OCI-LY3 (cell line): ENCODE measurements around the gene CCDC187.

ENCODE experiments used
- H2AFZ ChIP-seq: fragments of 200-600, 300-600 bp; shearing (Covaris generic); 2 replicates; pipeline ENCODE4 v1.6.0; 2014; ENCODE audit warnings: antibody characterized with exemption, low read depth, low read length
- H3K27ac ChIP-seq: fragments of 200-600, 300-600 bp; sonication (generic); 2 replicates; pipeline ENCODE4 v1.5.1; 2014; ENCODE audit warnings: mild to moderate bottlenecking, low read length, moderate library complexity, mixed read lengths
- H3K27me3 ChIP-seq: fragments of 200-600, 300-600 bp; sonication (generic); 2 replicates; pipeline ENCODE4 v1.6.1; 2014; ENCODE audit warnings: low read depth, low read length, mixed read lengths
- H3K36me3 ChIP-seq: fragments of 200-600, 300-600 bp; sonication (generic); replicated peaks from 2 replicates; pipeline ENCODE3; 2014; ENCODE audit warnings: low read depth, low read length, mixed read lengths
- H3K4me1 ChIP-seq: fragments of 300-600, 200-600 bp; sonication (generic); 2 replicates; pipeline ENCODE4 v1.6.1; 2014; ENCODE audit warnings: low read length, mixed read lengths
- H3K4me2 ChIP-seq: fragments of 200-600, 300-600 bp; sonication (generic); 2 replicates; pipeline ENCODE4 v1.6.1; 2014; ENCODE audit warnings: low read length, mixed read lengths
- H3K4me3 ChIP-seq: fragments of 300-600, 200-600 bp; sonication (generic); 2 replicates; pipeline ENCODE4 v1.5.1; 2014; ENCODE audit warnings: antibody characterized with exemption, mild to moderate bottlenecking, low read length, moderate library complexity
- H3K79me2 ChIP-seq: fragments of 300-600, 200-600 bp; shearing (Covaris generic); 2 replicates; pipeline ENCODE4 v1.6.1; 2014; ENCODE audit warnings: mild to moderate bottlenecking, low read length, mixed read lengths
- H3K9ac ChIP-seq: fragments of 300-600, 200-600 bp; shearing (Covaris generic); 2 replicates; pipeline ENCODE4 v1.6.0; 2014; ENCODE audit warnings: mild to moderate bottlenecking, low read length, moderate library complexity
- H3K9me3 ChIP-seq: fragments of 200-600, 300-600 bp; shearing (Covaris generic); 2 replicates; pipeline ENCODE4 v1.6.1; 2014; ENCODE audit warnings: low read length, mixed read lengths; ENCODE audit not compliant: insufficient read depth
- H4K20me1 ChIP-seq: fragments of 200-600, 300-600 bp; sonication (generic); 2 replicates; pipeline ENCODE4 v1.6.1; 2016; ENCODE audit warnings: low read length, mixed read lengths; ENCODE audit not compliant: insufficient read depth
- CTCF ChIP-seq: fragments of 200-600, 300-600 bp; sonication (generic); IDR thresholded peaks from 2 replicates; pipeline ENCODE4 v1.5.1; 2014; ENCODE audit warnings: antibody characterized with exemption, low read length, low read depth
- EZH2phosphoT487 ChIP-seq: fragments of 200-600 bp; shearing (Covaris generic); IDR thresholded peaks from 2 replicates; pipeline ENCODE4 v1.6.1; 2018; ENCODE audit warnings: antibody characterized with exemption, mixed run types, low read depth

Gene CCDC187

GRCh38 chr9:136218673-136219072 is 85.2 kb downstream of the CCDC187 start:
- TF ChIP-seq EZH2phosphoT487 (no peak), CTCF (no peak)
- H3K4me2 ChIP-seq: no peak overlapping the region
- H2AFZ ChIP-seq: no peak overlapping the region
- H3K9me3 ChIP-seq: no peaks in the 10 kb centered on the region
- H3K36me3 ChIP-seq: peaks cover 38% of the 10 kb centered on the region
- H3K27me3 ChIP-seq: no peaks in the 10 kb centered on the region
- peaks cover 25% of the 10 kb centered on the region for H3K79me2 ChIP-seq
- H4K20me1 ChIP-seq: no peaks in the 10 kb centered on the region
- H3K4me3 ChIP-seq: no peak overlapping the region
- no peak overlapping the region for H3K9ac ChIP-seq
- no peaks in the 10 kb centered on the region for H3K4me1 ChIP-seq
- H3K27ac ChIP-seq: no peak overlapping the region

- H3K9me3 ChIP-seq: no peaks in the 10 kb centered on the region
- no peak overlapping the region for H3K4me3 ChIP-seq
- H3K4me1 ChIP-seq: no peaks in the 10 kb centered on the region
- H3K4me2 ChIP-seq: no peak overlapping the region
- peaks cover 38% of the 10 kb centered on the region for H3K36me3 ChIP-seq
- no peak overlapping the region for H3K27ac ChIP-seq
- H2AFZ ChIP-seq: no peak overlapping the region
- peaks cover 21% of the 10 kb centered on the region for H3K79me2 ChIP-seq
- no peaks in the 10 kb centered on the region for H3K27me3 ChIP-seq
- no peaks in the 10 kb centered on the region for H4K20me1 ChIP-seq
- TF ChIP-seq CTCF (no peak), EZH2phosphoT487 (no peak)
- no peak overlapping the region for H3K9ac ChIP-seq
Measured at GRCh38 chr9:136218271-136218670, 85.6 kb downstream of the CCDC187 start.

- Histone ChIP-seq H3K4me1 (no peaks in the 10 kb centered on the region), H2AFZ (no peak overlapping the region), H3K9me3 (no peaks in the 10 kb centered on the region), H3K4me2 (no peak overlapping the region), H3K9ac (no peak overlapping the region), H3K27me3 (no peaks in the 10 kb centered on the region), H4K20me1 (no peaks in the 10 kb centered on the region), H3K27ac (no peak overlapping the region), H3K4me3 (no peak overlapping the region), H3K36me3 (peaks cover 40% of the 10 kb centered on the region), H3K79me2 (peaks cover 6% of the 10 kb centered on the region; the same call in 1 of the 2 replicates)
- no peak for TF ChIP-seq EZH2phosphoT487
- no peak for TF ChIP-seq CTCF
Measured at GRCh38 chr9:136216541-136217244, 87.2 kb downstream of the CCDC187 start.

DNA sequence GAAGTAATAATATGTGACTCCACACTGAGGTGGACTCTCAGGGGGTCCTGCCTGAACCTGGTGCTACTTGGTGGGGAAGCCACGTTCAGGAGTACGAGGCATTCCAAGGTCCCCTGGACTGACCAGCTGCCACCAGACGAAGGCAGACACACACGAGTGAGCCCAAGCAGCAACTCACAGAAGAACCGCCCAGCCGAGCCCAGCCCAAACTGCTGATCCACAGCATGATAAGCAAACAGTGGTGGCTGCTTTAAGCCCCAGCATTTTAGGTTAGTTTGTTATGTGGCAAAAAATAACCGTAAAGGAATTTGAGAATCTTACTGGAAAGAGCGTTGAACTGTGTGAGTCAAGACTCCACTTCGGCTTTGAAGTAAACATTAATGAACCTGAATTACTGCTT is 90.2 kb downstream of the CCDC187 start:
- Histone ChIP-seq H3K79me2 (no peaks in the 10 kb centered on the region), H3K27me3 (no peaks in the 10 kb centered on the region), H3K9ac (no peak overlapping the region), H4K20me1 (no peaks in the 10 kb centered on the region), H3K9me3 (no peaks in the 10 kb centered on the region), H3K4me2 (no peak overlapping the region), H3K27ac (no peak overlapping the region), H3K36me3 (peaks cover 42% of the 10 kb centered on the region), H3K4me1 (no peaks in the 10 kb centered on the region), H3K4me3 (no peak overlapping the region), H2AFZ (no peak overlapping the region)
- TF ChIP-seq EZH2phosphoT487 (no peak), CTCF (no peak)
